Measurements from ENCODE around the gene ITGA11.

The ITGA11 gene, protein sequence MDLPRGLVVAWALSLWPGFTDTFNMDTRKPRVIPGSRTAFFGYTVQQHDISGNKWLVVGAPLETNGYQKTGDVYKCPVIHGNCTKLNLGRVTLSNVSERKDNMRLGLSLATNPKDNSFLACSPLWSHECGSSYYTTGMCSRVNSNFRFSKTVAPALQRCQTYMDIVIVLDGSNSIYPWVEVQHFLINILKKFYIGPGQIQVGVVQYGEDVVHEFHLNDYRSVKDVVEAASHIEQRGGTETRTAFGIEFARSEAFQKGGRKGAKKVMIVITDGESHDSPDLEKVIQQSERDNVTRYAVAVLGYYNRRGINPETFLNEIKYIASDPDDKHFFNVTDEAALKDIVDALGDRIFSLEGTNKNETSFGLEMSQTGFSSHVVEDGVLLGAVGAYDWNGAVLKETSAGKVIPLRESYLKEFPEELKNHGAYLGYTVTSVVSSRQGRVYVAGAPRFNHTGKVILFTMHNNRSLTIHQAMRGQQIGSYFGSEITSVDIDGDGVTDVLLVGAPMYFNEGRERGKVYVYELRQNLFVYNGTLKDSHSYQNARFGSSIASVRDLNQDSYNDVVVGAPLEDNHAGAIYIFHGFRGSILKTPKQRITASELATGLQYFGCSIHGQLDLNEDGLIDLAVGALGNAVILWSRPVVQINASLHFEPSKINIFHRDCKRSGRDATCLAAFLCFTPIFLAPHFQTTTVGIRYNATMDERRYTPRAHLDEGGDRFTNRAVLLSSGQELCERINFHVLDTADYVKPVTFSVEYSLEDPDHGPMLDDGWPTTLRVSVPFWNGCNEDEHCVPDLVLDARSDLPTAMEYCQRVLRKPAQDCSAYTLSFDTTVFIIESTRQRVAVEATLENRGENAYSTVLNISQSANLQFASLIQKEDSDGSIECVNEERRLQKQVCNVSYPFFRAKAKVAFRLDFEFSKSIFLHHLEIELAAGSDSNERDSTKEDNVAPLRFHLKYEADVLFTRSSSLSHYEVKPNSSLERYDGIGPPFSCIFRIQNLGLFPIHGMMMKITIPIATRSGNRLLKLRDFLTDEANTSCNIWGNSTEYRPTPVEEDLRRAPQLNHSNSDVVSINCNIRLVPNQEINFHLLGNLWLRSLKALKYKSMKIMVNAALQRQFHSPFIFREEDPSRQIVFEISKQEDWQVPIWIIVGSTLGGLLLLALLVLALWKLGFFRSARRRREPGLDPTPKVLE

GRCh38 chr15:68431792-68432401 lies at the start of gene ITGA11:
Gene ITGA11 (minus strand): TSS chr15:68432163. CDS start chr15:68432066, 97 bp downstream.
- DNase-seq (ENCODE audit: low spot score), result peak; percentile 15

DNA sequence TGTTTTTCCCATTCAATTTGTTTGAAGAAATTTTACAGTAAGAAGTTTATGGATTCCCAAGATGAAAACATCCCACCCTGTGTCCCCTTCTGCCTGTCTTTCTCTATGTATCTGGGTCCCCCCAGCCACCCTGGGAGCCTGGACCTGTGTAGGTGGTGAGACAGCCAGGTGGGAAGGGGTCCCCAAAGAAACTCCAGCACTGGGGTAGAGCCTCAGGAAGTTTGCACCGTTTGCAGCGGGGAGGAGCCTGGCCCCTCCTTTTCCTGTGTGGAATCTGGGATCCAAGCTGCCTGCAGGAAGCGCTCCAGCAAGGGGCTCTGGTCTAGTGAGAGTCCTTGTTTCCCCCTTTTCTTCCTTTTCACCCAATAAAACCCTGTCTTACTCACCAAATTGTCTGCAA lies 49.4 kb upstream of the ITGA11 start:
- DNase-seq (ENCODE audit: low spot score), result no peak

DNA sequence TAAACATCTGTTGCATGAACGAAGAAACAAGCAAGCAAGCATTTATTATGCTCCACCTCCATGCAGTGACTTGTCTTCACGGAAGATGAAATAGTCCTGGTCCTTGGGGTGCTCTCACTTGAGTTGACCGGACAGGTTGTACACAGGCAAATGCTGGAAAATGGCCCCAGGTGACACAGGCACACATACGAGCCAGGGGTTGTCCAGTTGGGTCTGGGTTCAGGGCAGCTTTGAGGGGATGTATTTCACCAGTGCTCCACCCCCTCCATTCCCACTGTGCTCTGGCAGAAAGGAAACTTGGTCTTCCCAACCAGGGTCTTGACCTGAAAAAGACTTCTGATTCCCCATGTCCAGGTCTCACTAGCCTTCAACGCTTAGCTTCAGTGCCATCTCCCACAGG lies 48.3 kb upstream of the ITGA11 start:
- no peak for DNase-seq (ENCODE audit: low spot score)

- DNase-seq (ENCODE audit: low spot score), result no peak
Measured at GRCh38 chr15:68479870-68480269, 47.9 kb upstream of the ITGA11 start.

DNA sequence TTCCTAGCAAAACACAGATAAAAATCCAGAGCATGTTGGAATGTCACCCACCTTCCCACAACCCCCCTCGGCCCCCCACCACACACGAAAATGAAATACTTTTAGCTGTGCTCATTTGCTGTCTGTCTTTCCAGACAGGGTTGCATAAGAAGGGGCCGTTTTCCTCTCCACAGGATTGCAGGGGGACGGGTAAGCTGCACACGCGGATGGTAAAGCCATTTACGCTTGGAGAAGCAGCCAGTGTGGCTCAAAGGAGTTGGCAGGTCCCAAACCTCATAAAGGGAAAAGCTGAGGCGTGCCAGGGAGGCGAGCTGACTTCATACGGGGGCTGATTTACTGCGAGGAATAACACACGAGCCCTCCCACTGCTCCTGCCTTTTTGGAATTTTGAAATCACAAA lies 47.4 kb upstream of the ITGA11 start:
- DNase-seq (ENCODE audit: low spot score), result no peak

GRCh38 chr15:68478853-68479252 lies 46.9 kb upstream of the ITGA11 start:
- no peak for DNase-seq (ENCODE audit: low spot score)

GRCh38 chr15:68475449-68475848 lies 43.5 kb upstream of the ITGA11 start:
- DNase-seq (ENCODE audit: low spot score), result no peak

GRCh38 chr15:68471541-68471940 lies 39.6 kb upstream of the ITGA11 start:
- no peak for DNase-seq (ENCODE audit: low spot score)

- DNase-seq (ENCODE audit: low spot score), result no peak
Measured at GRCh38 chr15:68470976-68471375, 39.0 kb upstream of the ITGA11 start.

DNA sequence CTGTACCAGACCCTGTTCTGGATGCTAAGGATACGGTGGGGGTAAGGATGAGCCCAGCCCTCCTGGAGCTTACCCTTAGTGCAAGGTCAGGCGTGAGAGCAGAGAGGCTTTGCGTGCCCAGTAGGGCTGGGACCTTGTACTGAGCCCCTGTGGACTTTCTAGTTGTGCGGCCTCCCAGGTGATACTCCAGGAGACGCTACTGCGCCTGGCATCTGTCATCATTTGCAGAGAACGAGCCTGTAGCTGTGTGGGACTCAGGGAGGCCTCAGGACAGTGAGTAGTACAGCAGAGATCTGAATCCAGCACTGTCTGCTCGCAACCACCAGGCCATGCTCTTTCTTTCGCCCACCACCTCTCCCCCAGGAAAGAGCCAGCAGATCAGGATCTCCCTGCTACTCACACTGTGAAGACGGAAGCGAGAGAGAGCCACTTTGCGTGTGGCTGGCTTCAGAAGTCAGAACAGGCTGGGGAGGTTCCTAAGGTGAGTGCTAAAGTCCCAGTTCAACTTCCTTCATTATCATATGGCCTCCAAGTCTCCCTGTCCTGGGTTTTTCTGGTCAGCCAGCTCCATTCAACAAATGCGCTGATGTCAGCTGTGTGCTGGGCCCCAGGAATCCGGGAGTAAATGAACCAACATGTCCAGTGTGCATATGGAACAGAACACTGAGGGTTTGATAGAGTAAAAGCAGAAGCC lies 38.2 kb upstream of the ITGA11 start:
- no peak for DNase-seq (ENCODE audit: low spot score)

DNA sequence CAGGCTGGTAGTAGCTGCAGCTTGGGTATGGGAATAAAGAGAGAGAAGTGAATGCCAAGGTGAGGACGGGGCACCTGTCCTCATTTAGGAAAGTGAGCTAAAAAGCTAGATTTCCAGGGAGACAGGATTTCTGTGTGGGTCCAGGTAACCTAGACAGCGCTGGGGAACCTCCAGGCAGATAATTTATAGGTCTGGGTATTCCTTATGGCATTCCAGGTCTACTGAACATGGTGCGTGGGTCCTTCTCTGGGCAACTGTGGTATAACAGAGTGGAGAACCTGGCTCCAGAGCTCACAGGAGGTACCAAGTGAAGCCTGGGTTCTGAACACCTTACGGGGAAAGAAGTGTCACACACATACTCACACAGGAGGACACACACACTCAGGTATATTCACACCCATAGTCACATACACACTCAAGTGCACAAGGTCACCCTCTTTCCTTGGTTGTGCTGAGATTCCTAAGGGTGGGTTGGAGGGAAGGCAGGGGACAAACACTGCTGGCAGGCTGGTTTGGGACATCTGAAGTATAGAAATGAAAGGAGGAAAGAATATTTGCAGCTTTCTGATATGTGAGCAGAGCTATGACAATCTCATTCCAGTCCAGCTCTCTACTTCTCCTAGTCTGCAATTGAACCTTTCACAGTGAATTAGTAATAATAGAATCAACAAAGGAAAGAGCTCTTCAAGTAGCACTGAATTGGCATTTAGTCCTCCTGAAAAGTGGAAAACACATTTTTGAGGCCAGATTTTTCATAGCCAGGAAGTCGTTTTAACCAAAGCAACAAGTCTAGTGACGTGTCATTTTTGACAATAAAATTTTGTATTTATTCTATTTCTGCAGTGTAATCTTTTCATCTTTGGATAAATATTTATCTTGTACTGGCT lies 37.4 kb upstream of the ITGA11 start:
- no peak for DNase-seq (ENCODE audit: low spot score)

GRCh38 chr15:68466876-68467275 lies 34.9 kb upstream of the ITGA11 start:
- DNase-seq (ENCODE audit: low spot score), result no peak

- DNase-seq (ENCODE audit: low spot score), result no peak
Measured at GRCh38 chr15:68465861-68466560, 34.0 kb upstream of the ITGA11 start.

DNA sequence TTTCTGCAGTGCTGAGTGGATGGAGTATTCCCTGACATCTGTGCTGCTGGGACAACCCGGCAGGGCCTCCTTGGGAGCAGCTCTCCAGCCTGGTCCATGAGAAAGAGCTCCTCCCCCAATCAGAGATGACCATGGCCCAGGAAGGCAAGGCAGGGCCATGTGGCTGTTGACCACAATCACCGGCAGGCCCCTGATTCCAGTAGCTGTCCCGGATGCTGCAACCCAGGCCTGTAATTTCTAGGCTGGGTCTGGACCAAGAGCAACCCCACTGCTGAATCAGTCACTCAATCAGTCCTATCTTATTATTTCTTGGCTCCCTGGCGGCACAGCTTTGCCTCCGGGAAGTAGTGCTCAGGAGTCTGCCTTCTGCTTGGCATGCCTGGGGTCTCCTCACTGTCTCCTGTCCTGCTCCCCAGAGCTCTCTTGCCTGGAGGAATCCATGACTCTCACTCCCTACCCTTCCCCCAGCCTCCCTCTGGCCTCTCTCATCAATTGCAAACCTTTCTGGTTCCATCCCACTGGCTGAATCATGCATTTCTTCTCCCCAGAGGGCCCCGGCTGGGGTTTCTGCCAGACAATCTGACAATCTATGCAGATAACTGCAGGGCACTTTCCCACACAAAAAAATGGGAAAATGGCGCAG lies 32.6 kb upstream of the ITGA11 start:
- DNase-seq (ENCODE audit: low spot score), result no peak

DNA sequence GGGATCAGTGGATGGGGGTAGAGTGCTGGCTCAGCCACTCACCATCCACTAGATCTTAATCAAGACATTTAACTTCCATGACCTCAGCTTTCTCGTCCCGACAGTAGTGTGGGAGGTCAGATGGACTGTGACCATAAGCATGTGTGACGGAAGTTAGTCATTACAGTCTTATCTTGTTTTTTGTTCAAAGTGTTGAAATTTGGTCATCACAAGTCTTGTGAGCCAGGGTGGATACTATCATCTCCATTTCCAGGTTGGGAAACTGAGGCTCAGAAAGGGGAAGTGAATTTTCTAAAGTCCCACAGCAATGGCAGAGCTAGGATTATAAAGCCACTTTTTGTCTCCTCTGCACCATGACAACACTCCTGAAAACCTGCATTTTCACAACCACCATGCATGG lies 32.0 kb upstream of the ITGA11 start:
- DNase-seq (ENCODE audit: low spot score), result no peak

DNA sequence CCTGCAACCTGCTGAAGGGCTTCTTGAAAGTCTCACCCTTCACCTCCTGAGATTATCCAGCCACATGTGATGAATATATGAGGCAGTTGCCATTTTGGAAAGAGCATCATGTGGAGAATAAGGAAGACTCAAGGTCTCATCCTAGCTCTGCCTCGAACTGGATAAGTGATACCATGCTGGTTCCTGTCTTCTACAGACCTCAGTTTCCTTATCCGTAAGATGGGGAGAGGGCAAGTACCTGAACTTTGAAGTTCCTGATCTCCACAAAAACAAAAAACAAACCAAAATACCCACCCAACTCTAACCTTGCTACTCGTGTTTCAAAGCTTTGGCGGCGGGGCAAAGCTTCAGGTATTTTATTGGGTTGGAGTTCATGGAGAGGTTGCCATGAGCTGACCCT lies 31.5 kb upstream of the ITGA11 start:
- no peak for DNase-seq (ENCODE audit: low spot score)

GRCh38 chr15:68460166-68460565 lies 28.2 kb upstream of the ITGA11 start:
- DNase-seq (ENCODE audit: low spot score), result no peak

- DNase-seq (ENCODE audit: low spot score), result no peak
Measured at GRCh38 chr15:68450192-68450591, 18.2 kb upstream of the ITGA11 start.

DNA sequence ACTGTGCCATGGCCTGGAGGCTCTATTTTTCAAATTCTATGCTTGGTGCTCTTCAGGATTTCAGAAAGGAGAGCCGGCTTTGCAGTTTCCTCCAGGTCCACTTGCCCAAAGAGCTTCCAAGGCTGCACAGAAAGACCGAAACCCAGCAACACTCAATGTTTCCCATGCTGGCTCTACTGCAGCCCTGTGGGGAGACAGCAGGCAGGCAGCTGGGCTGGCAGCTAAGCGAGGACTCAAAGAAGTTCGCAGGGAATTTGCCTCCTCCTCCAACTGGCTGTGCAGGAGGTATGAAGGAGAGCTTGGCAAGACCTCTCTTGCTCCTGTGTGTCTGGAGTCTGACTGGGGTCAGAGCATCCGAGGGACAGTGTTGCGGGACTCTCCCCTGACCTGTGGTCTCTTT lies 17.4 kb upstream of the ITGA11 start:
- DNase-seq (ENCODE audit: low spot score), result no peak

Measured in LoVo (cell line).